Skeletal muscle satellite cell (primary cell): Measurements from ENCODE around the gene PGRMC2.
A peak's percentile ranks its signal among the peaks of the same experiment; 100 is the strongest.

Source experiments
- H3K27me3 ChIP-seq: 2 replicates; pipeline ENCODE4 v1.7.0; 2013; ENCODE audit warnings: low read length; ENCODE audit not compliant: control insufficient read depth, insufficient read depth
- H3K36me3 ChIP-seq: 2 replicates; pipeline ENCODE4 v1.7.0; 2013; ENCODE audit warnings: mild to moderate bottlenecking, control low read depth, low read length; ENCODE audit not compliant: insufficient read depth
- H3K4me1 ChIP-seq: 2 replicates; pipeline ENCODE4 v1.7.0; 2013; ENCODE audit warnings: low read length; ENCODE audit not compliant: control insufficient read depth, insufficient read depth
- H3K4me2 ChIP-seq: 2 replicates; pipeline ENCODE4 v1.7.0; 2013; ENCODE audit warnings: mild to moderate bottlenecking, low read length
- H3K4me3 ChIP-seq: 2 replicates; pipeline ENCODE4 v1.7.0; 2013; ENCODE audit warnings: low read length
- H3K9ac ChIP-seq: 2 replicates; pipeline ENCODE4 v1.7.0; 2013; ENCODE audit warnings: mild to moderate bottlenecking, low read depth, low read length, moderate library complexity
- H3K9me3 ChIP-seq: replicated peaks from 2 replicates; pipeline ENCODE4 v1.7.0; 2013; ENCODE audit warnings: mild to moderate bottlenecking, control low read depth, low read length

Gene PGRMC2

DNA sequence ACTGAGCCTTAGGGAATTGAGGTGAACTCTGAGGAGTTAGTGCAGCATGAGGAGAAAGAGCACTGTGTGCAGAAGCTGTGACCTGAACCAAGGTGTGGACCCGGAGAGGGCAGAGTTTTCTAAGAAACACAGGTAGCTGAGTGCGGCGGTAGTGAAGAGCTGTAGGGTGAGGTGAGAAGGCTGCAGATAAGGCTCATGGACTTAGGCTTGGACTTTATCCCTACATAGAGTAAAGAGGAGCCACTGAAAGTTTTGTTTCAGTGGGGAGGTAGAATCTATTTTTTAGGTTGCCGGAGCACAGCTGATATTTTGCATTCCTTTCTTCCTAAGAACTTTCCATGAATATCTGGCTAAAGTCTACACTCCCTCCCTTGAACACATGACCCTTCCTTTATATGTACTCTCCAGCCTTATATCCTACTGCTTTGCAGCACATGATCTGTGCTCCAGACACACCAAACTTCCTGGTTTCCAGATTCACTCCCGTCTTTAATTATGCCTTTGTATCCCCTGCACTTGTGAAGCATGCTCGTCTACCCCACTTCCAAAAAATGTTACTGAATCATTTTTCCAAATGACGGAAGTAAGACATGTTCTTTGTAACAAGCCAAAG, 10.6 kb upstream of the PGRMC2 start:
- Histone ChIP-seq H3K4me1 (no peaks in the 10 kb centered on the region), H3K4me3 (no peak overlapping the region), H3K27me3 (no peaks in the 10 kb centered on the region), H3K4me2 (no peak overlapping the region), H3K9ac (no peak overlapping the region), H3K9me3 (no peaks in the 10 kb centered on the region), H3K36me3 (peaks cover 3% of the 10 kb centered on the region)

DNA sequence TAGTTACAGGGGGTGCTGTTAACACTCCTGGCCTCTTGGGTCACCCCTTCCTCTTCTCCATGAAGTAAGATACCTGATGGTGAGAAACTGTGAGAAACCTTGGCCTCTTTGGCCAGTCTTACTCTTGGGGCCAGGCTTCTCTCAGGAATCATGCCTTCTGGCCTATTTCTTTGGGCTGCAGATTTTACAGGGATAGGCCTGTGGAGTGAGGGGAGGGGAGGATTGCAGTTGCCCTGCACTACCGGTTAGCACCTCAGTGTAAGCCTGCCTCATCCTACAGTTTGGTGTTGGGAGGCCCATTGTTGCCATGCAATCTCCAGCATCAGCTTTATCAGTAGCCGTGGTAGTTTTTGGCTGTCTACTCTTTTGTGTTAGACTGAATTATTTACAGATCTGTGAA, 7.6 kb upstream of the PGRMC2 start:
- Histone ChIP-seq H3K4me3 (no peak overlapping the region), H3K27me3 (no peaks in the 10 kb centered on the region), H3K36me3 (no peaks in the 10 kb centered on the region)

DNA sequence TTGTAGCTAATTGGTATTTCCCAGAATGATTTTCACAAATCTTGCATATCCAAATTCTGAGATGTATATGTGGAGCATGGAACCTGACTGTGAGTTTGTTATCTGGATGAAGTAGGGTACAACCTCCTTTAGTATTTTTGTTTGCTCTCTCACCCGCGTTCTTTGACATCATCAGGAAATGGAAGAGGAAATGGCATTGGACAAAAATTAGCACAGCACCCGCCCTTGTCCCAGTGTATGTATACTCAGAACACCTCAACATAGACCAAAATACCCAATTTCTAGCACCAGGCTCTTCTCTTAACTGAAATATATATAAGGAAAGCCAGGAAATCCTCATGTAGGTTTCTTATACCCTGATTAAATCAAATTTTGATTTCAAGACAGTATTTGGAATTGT, 6.9 kb upstream of the PGRMC2 start:
- no peaks in the 10 kb centered on the region for H3K9me3 ChIP-seq
- no peak overlapping the region for H3K4me2 ChIP-seq
- no peaks in the 10 kb centered on the region for H3K27me3 ChIP-seq
- H3K9ac ChIP-seq = no peak overlapping the region
- H3K4me1 ChIP-seq = no peaks in the 10 kb centered on the region
- H3K4me3 ChIP-seq = no peak overlapping the region
- H3K36me3 ChIP-seq = no peaks in the 10 kb centered on the region

More for the DNA sequence above, 7.6 kb upstream of the PGRMC2 start:
- Histone ChIP-seq H3K4me1 (no peaks in the 10 kb centered on the region), H3K9me3 (no peaks in the 10 kb centered on the region), H3K4me2 (no peak overlapping the region), H3K9ac (no peak overlapping the region)

DNA sequence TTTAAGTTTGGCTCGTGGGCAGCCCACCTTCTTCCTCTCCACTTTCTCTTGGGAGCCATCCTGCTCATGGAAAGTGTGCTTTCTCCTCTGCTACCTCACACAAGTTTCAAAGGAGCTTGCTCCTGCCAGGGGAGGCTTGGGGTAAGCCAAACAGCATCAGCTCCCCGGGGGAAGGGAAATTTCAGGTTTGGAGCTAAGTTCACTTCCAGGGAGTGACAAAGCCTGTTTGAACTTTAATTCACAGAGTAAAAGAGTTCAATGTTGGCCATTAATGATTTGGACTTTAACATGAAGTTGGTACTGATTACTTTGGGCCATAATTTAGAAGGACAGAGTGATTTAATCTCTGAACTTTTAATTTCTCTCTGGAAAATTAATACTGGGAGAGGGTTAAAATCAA, 4.7 kb upstream of the PGRMC2 start:
- Histone ChIP-seq H3K36me3 (no peaks in the 10 kb centered on the region), H3K4me3 (no peak overlapping the region), H3K4me2 (no peak overlapping the region), H3K9ac (no peak overlapping the region), H3K27me3 (no peaks in the 10 kb centered on the region), H3K9me3 (no peaks in the 10 kb centered on the region), H3K4me1 (peaks cover 8% of the 10 kb centered on the region)

DNA sequence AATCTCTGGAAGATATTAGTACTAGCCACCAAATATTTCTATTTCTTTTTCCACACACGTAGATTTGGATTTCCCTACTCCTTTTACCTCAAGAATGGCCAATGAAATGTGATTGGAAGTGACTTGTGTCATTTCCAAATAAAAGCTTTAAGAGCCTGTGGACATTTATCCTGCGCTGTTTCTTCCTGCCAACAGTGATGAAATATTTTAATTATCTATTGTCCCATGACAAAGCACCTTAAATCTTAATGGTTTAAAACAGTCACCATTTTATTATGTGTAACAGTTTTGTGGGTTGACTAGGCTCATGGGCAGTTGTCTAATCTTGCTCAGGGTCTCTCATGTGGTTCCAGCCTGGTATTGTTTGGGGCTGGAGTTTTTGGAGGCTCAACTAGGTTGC, 3.5 kb upstream of the PGRMC2 start:
- Histone ChIP-seq H3K4me3 (no peak overlapping the region), H3K9ac (no peak overlapping the region), H3K4me1 (peaks cover 8% of the 10 kb centered on the region), H3K36me3 (no peaks in the 10 kb centered on the region), H3K27me3 (no peaks in the 10 kb centered on the region), H3K4me2 (no peak overlapping the region), H3K9me3 (no peaks in the 10 kb centered on the region)

DNA sequence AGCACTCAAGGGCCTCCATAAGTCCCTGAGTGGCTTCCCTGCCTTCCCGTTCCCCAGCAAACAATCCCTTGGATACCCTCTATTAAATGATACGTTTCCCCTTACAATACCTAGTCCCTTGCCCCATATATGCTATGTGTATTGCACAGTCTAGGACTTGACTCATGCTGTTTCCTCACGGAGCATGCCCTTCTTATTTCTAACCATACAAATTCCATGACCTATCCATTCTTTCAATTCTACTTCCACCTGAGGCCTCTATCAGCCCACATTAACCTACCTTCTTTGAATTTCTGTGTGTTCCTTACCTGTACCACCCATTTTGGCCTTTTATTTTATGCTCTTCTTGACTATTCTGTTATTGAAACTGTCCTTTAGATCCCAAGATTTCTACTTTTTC, 2.9 kb upstream of the PGRMC2 start:
- Histone ChIP-seq H3K4me3 (no peak overlapping the region), H3K4me2 (no peak overlapping the region), H3K36me3 (no peaks in the 10 kb centered on the region), H3K9me3 (no peaks in the 10 kb centered on the region), H3K27me3 (no peaks in the 10 kb centered on the region), H3K4me1 (peaks cover 8% of the 10 kb centered on the region), H3K9ac (no peak overlapping the region)

DNA sequence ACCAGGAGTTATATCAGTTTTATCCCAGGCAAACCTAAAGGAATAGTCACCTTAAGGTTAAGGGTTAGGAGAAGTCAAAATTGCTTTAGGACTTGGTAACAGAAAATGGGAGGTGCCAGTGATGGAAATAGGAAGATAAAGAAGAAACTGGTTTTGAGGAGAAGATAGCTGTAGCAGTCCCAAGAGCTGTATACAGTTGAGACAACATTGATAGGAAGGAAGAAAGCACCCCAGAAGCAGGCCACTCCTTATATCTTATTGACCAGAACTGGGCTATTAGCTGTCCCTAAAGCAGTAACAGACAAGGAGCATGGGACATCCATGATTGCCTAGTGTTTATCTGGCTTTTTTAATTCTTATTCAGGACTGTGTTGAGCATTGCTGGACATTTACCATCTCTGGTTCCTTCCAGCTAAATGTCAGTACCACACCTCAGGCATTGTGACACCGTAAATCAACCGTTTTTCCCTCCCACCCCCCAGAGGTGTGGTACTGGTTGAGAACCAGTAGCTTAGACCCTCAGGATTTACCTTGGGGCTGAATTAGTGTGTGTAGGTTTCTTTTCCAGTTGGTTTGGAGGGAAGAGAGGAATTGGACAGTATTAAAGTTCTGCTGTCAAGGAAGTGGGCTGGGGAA, 2.0 kb upstream of the PGRMC2 start:
- H3K9me3 ChIP-seq = no peaks in the 10 kb centered on the region
- no peaks in the 10 kb centered on the region for H3K36me3 ChIP-seq
- peaks cover 16% of the 10 kb centered on the region for H3K4me1 ChIP-seq
- no peaks in the 10 kb centered on the region for H3K27me3 ChIP-seq
- no peak overlapping the region for H3K4me2 ChIP-seq
- no peak overlapping the region for H3K4me3 ChIP-seq
- H3K9ac ChIP-seq = no peak overlapping the region

DNA sequence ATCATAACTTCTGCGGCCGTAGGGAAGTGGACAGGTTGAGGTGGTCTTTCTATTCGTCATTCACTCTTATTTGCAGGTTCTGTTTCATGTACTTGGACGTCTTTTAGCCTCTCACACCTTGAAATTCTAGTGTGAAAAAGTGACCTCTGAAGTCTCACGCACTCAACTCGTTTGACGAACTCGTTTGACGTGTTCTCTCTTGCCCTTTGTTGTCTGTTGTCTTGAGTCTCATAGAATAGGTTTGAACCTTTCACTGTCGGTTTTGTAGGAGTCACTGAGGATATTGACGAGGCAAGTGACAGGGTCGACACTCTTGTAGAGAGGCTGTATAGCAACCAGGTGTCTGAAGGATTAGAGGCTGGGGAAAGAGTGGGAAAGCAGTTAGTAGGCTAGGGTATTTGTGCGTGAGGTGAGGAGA, 1.1 kb upstream of the PGRMC2 start:
- H3K4me2 ChIP-seq = peak overlapping the region; percentile 92
- H3K4me1 ChIP-seq = peaks cover 20% of the 10 kb centered on the region
- H3K9ac ChIP-seq = peak overlapping the region; percentile 94
- no peaks in the 10 kb centered on the region for H3K27me3 ChIP-seq
- peak overlapping the region; percentile 89 for H3K4me3 ChIP-seq
- H3K9me3 ChIP-seq = no peaks in the 10 kb centered on the region
- peaks cover 7% of the 10 kb centered on the region for H3K36me3 ChIP-seq

DNA sequence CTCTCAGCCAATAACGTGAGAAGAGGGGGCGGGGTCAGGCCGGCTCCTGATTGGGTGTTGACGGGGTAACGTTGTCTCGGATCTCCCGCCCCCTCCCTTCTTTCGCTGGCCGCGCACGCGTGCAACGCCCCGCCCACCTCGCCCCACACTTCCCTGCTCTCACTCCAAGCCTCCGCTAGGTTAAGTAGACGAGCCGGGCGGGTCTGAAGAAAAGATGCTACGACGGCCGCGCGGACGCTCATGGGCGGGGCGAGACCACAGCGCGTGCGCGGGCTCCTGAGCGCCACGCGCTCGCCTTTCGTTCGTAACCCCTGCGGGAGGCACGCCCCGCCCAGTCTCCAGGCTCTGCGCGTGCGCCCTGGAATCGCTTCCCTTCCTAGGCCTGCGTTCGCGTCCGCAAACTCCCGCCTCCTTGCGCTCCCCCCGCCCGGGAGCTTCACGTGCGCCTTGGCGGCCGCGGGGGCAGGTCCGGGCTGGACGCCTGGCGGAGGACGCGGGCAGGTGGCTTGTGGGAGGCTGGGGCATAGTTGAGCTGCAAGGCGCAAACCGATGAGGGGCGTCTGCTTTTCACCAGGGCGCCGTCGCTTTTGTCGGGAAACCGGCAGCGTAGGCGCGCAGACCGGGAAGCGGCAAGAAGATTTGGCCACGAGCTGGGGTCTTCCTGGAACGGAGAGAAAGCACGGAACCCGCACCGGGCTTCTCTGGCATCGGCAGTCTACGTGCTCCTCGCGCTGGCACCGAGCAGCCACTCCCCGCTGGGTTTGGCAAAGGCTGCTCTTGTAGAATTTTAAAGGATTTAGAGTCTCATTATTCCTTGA, 467 bp upstream of the PGRMC2 start:
- Histone ChIP-seq H3K4me1 (peaks cover 20% of the 10 kb centered on the region), H3K9me3 (no peaks in the 10 kb centered on the region), H3K9ac (peak overlapping the region; percentile 94), H3K4me2 (peak overlapping the region; percentile 92), H3K27me3 (no peaks in the 10 kb centered on the region), H3K36me3 (peaks cover 7% of the 10 kb centered on the region), H3K4me3 (peak overlapping the region; percentile 89)

DNA sequence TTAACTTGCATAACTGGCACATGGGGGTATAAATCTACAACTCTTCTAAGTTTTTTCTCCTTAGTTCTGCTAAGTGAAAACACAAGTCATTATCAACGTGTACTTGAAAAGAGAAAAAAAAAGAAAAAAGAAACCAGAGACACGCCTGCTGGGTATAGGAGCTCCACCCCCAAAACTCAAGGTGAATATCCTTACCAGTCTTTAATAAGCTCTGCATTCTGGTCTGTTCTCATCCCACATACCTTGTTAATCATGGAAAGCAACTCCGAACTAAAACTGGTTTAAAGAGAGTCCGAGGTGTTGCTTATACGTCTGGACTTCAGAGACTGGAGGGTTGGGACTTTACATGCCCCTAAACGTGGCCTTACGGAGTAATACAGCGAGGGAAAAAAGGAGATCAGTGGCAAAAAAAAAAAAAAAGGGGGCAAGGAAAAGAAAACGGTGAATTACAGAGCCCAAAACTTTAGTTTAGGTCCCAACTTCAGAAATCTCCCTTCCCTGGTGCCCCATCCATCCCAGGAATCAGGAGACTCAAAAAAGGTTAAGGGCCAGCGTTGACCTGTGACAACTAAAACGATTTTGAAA, 1.0 kb downstream of the PGRMC2 start:
- H3K27me3 ChIP-seq = no peaks in the 10 kb centered on the region
- peak overlapping the region; percentile 79 for H3K4me2 ChIP-seq
- peak overlapping the region; percentile 90 for H3K9ac ChIP-seq
- peak overlapping the region; percentile 89 for H3K4me3 ChIP-seq
- peaks cover 13% of the 10 kb centered on the region for H3K36me3 ChIP-seq
- H3K4me1 ChIP-seq = peaks cover 20% of the 10 kb centered on the region
- H3K9me3 ChIP-seq = no peaks in the 10 kb centered on the region
